Stomach (tissue), 9 donors: ENCODE results near the gene IRF5. TPM values are rescaled to one million over a fixed set of nuclear protein-coding genes. Genes with fewer than 3 reads are reported as not detected.
"Not testable (repeated sequence)": the region's sequence is repeated elsewhere in the genome, so short reads cannot be mapped to it uniquely, and the experiment has no call there.

Source experiments
- DNase-seq, 2 donors: peaks; one replicate each; pipeline versions ENCODE4 v3.0.0 to v3.0.0-alpha.2; 2013 to 2019
- H3K27ac ChIP-seq, 5 donors: fragments of 200-600 bp in 4 of 5; sonication (generic) in 4 of 5; one replicate each; pipeline ENCODE4 v1.5.1; 2013 to 2019; ENCODE audit warnings: mild to moderate bottlenecking in 1 of 5, moderate library complexity in 1 of 5
- H3K27me3 ChIP-seq, 3 donors: fragments of 200-600 bp; sonication (generic); one replicate each; pipeline ENCODE4 v1.5.1; 2017 to 2019; ENCODE audit warnings: mixed run types in 1 of 3
- H3K36me3 ChIP-seq, 4 donors: fragments of 200-600 bp; sonication (generic); 1 replicate in 3 of 4; 2 replicates in 1 of 4; pipeline ENCODE4 v1.5.1; 2016 to 2019
- H3K4me1 ChIP-seq, 4 donors: fragments of 200-600 bp; sonication (generic); one replicate each; pipeline ENCODE4 v1.5.1; 2016 to 2019
- H3K4me3 ChIP-seq, 4 donors: fragments of 200-600 bp; sonication (generic) in 3 of 4; one replicate each; pipeline ENCODE4 v1.5.1; 2016 to 2019; ENCODE audit warnings: mild to moderate bottlenecking in 1 of 4
- H3K9me3 ChIP-seq, 4 donors: fragments of 200-600 bp; sonication (generic); one replicate each; pipeline ENCODE4 v1.5.1; 2016 to 2019
- EP300 ChIP-seq: sonication (generic); formaldehyde crosslinking; IDR thresholded peaks from one replicate; pipeline ENCODE4 v1.6.1; 2017; ENCODE audit warnings: antibody characterized with exemption
- POLR2A ChIP-seq, 4 donors: fragments of 450-650 bp; IDR thresholded peaks; one replicate each; pipeline ENCODE4 v1.6.1; 2016; ENCODE audit warnings: antibody characterized with exemption in 4 of 4, control low read depth in 2 of 4, mild to moderate bottlenecking in 1 of 4, moderate library complexity in 1 of 4
- POLR2AphosphoS5 ChIP-seq, 3 donors: sonication (generic); formaldehyde crosslinking; IDR thresholded peaks; one replicate each; pipeline ENCODE4 v1.6.1; 2016; ENCODE audit warnings: antibody characterized with exemption in 3 of 3
- WGBS, 5 donors: extraction: QIAGEN DNeasy Blood & Tissue Kit in 3 of 5; methylation state at CpG; one replicate each; pipeline versions ENCODE4 v1.1.5 to v1.1.7; 2013 to 2018; 5-methylcytosine and 5-hydroxymethylcytosine counted together
- intact Hi-C: fragments of 100-400 bp; cut with DNase I; formaldehyde crosslinking; loops from one replicate; pipeline ENCODE4 v1.15.1; 2023; ENCODE audit warnings: low total_unique reads
- polyA plus RNA-seq, 3 donors: library from polyadenylated mRNA; stranded (reverse); fragments of 200-250 nt; gene quantifications; one replicate each; pipeline ENCODE4 v1.2.3, GENCODE V29; 2013
- small RNA-seq, 4 donors: library from RNA; depleted of rRNA; stranded (forward); fragments of <200 nt; gene quantifications; one replicate each; pipeline ENCODE3, GENCODE V24; 2016
- total RNA-seq, 5 donors: library from RNA; depleted of rRNA; stranded (reverse); fragments of >200 nt; gene quantifications; one replicate each; pipeline versions ENCODE4 v1.1.0 to v1.2.3, GENCODE V29; 2014 to 2016
- TF ChIP-seq, protein P1 (sequence below), 7 experiments: fragments of 450-650 bp in 4 of 7; fragments of 200-600 bp in 3 of 7; sonication (generic) in 3 of 7; IDR thresholded peaks; one replicate each; pipeline ENCODE4 v1.5.1; 2016 to 2019; ENCODE audit warnings: antibody characterized with exemption in 7 of 7, control low read depth in 2 of 7, mild to moderate bottlenecking in 1 of 7
- donor health status: healthy with polysubstance abuse.
- donor health status: Bipolar disorder and iron deficiency.
- donor health status: healthy.

Gene IRF5
- total and polyA plus RNA-seq, 8 donors: 2.2 to 13.8 (median 4.7) TPM

DNA sequence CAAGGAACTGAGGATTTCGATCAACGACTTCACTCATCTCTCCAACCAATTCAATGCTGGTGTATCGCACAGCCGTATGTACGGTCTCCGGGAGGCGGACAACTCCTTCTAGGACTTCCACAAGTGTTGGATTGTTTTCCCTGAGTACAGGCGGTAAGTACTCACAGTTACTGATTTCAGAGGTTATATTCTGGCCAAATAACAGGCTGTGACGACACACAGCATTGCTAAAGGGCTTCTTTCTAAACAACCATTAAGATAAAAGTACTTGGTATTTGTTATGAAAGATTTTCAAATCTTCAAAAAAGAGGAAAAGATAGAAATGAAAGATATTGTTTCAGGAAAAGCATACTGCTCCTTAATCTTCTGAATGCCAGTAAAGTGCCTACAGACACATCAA lies 52.2 kb downstream of the IRF5 start:
- intact Hi-C loops: no loop called here
- Histone ChIP-seq H3K27ac (no peak overlapping the region), H3K36me3 (peaks cover 28 to 96% (median 92%) of the 10 kb centered on the region in 4 donors), H3K9me3 (no peaks in the 10 kb centered on the region), H3K4me3 (no peak overlapping the region), H3K4me1 (no peaks in the 10 kb centered on the region), H3K27me3 (no peaks in the 10 kb centered on the region)
- WGBS, 5 donors: 81 to 89% (median 84%) methylated on average over 9 of the region's 9 CpGs
- TF ChIP-seq, protein P1, sequence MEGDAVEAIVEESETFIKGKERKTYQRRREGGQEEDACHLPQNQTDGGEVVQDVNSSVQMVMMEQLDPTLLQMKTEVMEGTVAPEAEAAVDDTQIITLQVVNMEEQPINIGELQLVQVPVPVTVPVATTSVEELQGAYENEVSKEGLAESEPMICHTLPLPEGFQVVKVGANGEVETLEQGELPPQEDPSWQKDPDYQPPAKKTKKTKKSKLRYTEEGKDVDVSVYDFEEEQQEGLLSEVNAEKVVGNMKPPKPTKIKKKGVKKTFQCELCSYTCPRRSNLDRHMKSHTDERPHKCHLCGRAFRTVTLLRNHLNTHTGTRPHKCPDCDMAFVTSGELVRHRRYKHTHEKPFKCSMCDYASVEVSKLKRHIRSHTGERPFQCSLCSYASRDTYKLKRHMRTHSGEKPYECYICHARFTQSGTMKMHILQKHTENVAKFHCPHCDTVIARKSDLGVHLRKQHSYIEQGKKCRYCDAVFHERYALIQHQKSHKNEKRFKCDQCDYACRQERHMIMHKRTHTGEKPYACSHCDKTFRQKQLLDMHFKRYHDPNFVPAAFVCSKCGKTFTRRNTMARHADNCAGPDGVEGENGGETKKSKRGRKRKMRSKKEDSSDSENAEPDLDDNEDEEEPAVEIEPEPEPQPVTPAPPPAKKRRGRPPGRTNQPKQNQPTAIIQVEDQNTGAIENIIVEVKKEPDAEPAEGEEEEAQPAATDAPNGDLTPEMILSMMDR (IDR thresholded peaks at IDR 0.05): no peak
- TF ChIP-seq POLR2AphosphoS5 (IDR thresholded peaks at IDR 0.05) (no peak), EP300 (no peak), POLR2A (IDR thresholded peaks at IDR 0.05) (no peak)
- no peak for DNase-seq

DNA sequence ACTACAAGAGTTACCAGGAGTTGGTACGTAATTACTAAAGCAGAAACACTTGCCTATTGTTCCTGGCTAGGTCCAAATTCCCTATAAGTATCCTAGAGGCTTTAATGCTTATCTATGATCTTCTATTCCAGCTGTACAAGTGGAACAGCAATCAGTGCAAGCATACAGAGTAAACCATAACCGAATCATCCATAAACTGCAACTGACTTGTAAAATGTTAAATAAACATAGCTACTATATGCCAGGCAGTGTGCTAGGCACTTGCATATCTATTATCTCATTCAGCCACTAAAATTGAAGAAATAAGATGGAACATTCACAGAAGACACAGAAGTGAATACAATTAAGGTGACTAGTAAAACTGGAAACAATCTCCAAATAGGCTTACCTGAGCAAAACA lies 55.7 kb downstream of the IRF5 start:
- Histone ChIP-seq H3K27me3 (no peaks in the 10 kb centered on the region), H3K27ac (no peak overlapping the region), H3K36me3 (peaks cover 23 to 97% (median 90%) of the 10 kb centered on the region in 4 donors), H3K4me3 (no peak overlapping the region), H3K4me1 (no peaks in the 10 kb centered on the region), H3K9me3 (no peaks in the 10 kb centered on the region)
- TF ChIP-seq POLR2A (IDR thresholded peaks at IDR 0.05): no peak
- no peak for TF ChIP-seq POLR2AphosphoS5 (IDR thresholded peaks at IDR 0.05)
- WGBS, 5 donors: 62 to 78% (median 74%) methylated on average over 2 of the region's 2 CpGs
- intact Hi-C loops: no loop called here
- no peak for DNase-seq

DNA sequence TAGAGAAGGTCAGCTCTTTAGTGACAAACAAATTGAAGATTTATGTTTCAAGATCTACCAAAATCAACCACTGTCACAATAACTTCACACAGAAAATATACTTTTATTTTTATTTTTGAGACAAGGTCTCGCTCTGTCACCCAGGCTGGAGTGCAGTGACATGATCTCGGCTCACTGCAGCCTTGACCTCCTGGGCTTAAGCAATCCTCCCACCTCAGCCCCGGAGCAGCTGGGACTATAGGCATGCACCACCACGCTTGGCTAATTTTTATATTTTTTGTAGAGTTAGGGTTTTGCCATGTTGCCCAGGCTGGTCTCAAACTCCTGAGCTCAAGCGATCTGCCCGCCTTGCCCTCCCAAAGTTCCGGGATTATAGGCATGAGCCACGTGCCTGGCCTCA lies 56.8 kb downstream of the IRF5 start:
- H3K27me3 ChIP-seq, DNase-seq, intact Hi-C loops, H3K27ac ChIP-seq, H3K4me1 ChIP-seq, H3K9me3 ChIP-seq, H3K4me3 ChIP-seq: not testable (repeated sequence)
- H3K36me3 ChIP-seq: peaks cover 26 to 97% (median 91%) of the 10 kb centered on the region in 4 donors
- 94 to 98% (median 96%) methylated on average over 8 of the region's 8 CpGs for WGBS, 5 donors

DNA sequence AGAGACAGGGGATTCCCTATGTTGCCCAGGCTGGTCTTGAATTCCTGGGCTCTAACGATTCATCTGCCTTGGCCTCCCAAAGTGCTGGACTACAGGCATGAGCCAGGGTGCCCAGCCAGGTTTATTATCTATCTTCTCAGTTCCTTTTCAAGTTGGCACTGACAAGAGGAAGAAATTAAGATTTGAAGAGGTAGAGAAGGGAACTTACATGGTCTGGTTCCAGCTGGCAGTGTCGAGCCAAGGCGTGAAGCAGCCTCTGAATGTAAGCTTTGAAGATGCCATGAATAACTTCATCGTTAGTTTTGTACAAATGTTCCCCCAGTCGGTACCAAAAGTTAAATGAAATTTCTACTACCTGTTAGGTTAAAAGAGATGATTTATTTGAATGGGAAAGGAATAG lies 59.5 kb downstream of the IRF5 start:
- WGBS, 5 donors: 53 to 85% (median 64%) methylated on average over 5 of the region's 5 CpGs

More for the DNA sequence above, 59.5 kb downstream of the IRF5 start:
- Histone ChIP-seq H3K4me1 (no peaks in the 10 kb centered on the region), H3K4me3 (no peak overlapping the region), H3K27me3 (no peaks in the 10 kb centered on the region), H3K9me3 (no peaks in the 10 kb centered on the region), H3K36me3 (peaks cover 28 to 99% (median 93%) of the 10 kb centered on the region in 4 donors), H3K27ac (no peak overlapping the region)
- DNase-seq: no peak
- TF ChIP-seq POLR2A (IDR thresholded peaks at IDR 0.05) (no peak), EP300 (no peak), POLR2AphosphoS5 (IDR thresholded peaks at IDR 0.05) (no peak)
- TF ChIP-seq, protein P1 (IDR thresholded peaks at IDR 0.05): no peak
- intact Hi-C loops: no loop called here

Small RNA genes within 50 kb of the gene (small RNA-seq; reads per million reads assigned to genes)
- 0 reads per million in 4 donors for gene RN7SL306P

Other genes with a start within 250 kb of the IRF5 start
- 100 to 1,000 TPM in 1 of 5 donors, 10 to 100 TPM in 4; 10.1 to 270 (median 54.5) TPM for gene CALU, start 198.6 kb upstream of the IRF5 start, total RNA-seq
- 10 to 100 TPM; 15.7 to 42.3 (median 23.9) TPM for gene CALU, start 198.6 kb upstream of the IRF5 start, polyA plus RNA-seq
- gene OPN1SW, start 162.1 kb upstream of the IRF5 start, total RNA-seq: not detected
- gene OPN1SW, start 162.1 kb upstream of the IRF5 start, polyA plus RNA-seq: not detected
- 10 to 100 TPM in 2 of 5 donors, 1 to 10 TPM in 3; 4.6 to 36.8 (median 9.2) TPM for gene CCDC136, start 146.0 kb upstream of the IRF5 start, total RNA-seq
- 1 to 10 TPM; 2.3 to 3.1 (median 2.7) TPM for gene CCDC136, start 146.0 kb upstream of the IRF5 start, polyA plus RNA-seq
- 100 to 1,000 TPM in 3 of 5 donors, 10 to 100 TPM in 2; 30.9 to 184 (median 105) TPM for gene FLNC, start 107.5 kb upstream of the IRF5 start, total RNA-seq
- gene FLNC, start 107.5 kb upstream of the IRF5 start, polyA plus RNA-seq: 10 to 100 TPM in 1 of 3 donors, 1 to 10 TPM in 2; 1.9 to 13.6 (median 5.3) TPM
- gene ATP6V1F, start 75.1 kb upstream of the IRF5 start, total RNA-seq: 10 to 100 TPM in 4 of 5 donors, 1 to 10 TPM in 1; 2.0 to 86.2 (median 47.5) TPM
- 100 to 1,000 TPM; 246 to 282 (median 264) TPM for gene ATP6V1F, start 75.1 kb upstream of the IRF5 start, polyA plus RNA-seq
- gene KCP, start 27.2 kb upstream of the IRF5 start, total RNA-seq: 1 to 10 TPM in 1 of 5 donors, under 1 TPM in 1, not detected in 3; 0.73 to 2.3 TPM
- 1 to 10 TPM in 1 of 3 donors, not detected in 2; 1.6 TPM for gene KCP, start 27.2 kb upstream of the IRF5 start, polyA plus RNA-seq
- 10 to 100 TPM; 10.7 to 63.8 (median 25.2) TPM for gene TNPO3, start 117.2 kb downstream of the IRF5 start, total RNA-seq
- 10 to 100 TPM; 11.7 to 18.8 (median 13.3) TPM for gene TNPO3, start 117.2 kb downstream of the IRF5 start, polyA plus RNA-seq
- 10 to 100 TPM in 1 of 5 donors, 1 to 10 TPM in 4; 1.8 to 20.9 (median 8.4) TPM for gene TSPAN33, start 206.8 kb downstream of the IRF5 start, total RNA-seq
- 10 to 100 TPM in 1 of 3 donors, 1 to 10 TPM in 2; 5.4 to 17.4 (median 9.5) TPM for gene TSPAN33, start 206.8 kb downstream of the IRF5 start, polyA plus RNA-seq